Measurements from ENCODE around the gene PIGT.
A peak's percentile ranks its signal among the peaks of the same experiment; 100 is the strongest.

The PIGT gene

GRCh38 chr20:45415822-45416637 lies at the start of gene PIGT:
Gene PIGT (plus strand): TSS chr20:45416141. CDS start chr20:45416157, 16 bp downstream.
- Histone ChIP-seq H3K36me3 (ENCODE audit: control insufficient read depth in 1 of 2, insufficient read depth in 2 of 2, low read length in 2 of 2) (peaks cover 13 to 24% of the 10 kb centered on the region in 2 donors), H3K4me1 (ENCODE audit: control insufficient read depth in 1 of 2, insufficient read depth in 2 of 2, low read length in 2 of 2) (peaks cover 61 to 64% of the 10 kb centered on the region in 2 donors), H3K9me3 (ENCODE audit: control insufficient read depth in 1 of 2, low read length in 2 of 2) (no peaks in the 10 kb centered on the region), H3K9ac (ENCODE audit: low read depth in 1 of 2, low read length in 2 of 2) (peak within 1 kb of the TSS; percentile 88 to 95), H3K27me3 (ENCODE audit: control insufficient read depth in 1 of 2, insufficient read depth in 2 of 2, low read length in 2 of 2) (no peaks in the 10 kb centered on the region), H3K4me3 (ENCODE audit: low read depth in 1 of 2, low read length in 2 of 2) (peak within 1 kb of the TSS; percentile 97 to 99), H3K27ac (ENCODE audit: low read depth, low read length) (peak within 1 kb of the TSS; percentile 58)

GRCh38 chr20:45366192-45366591 lies 49.7 kb upstream of the PIGT start:
- Histone ChIP-seq H3K27me3 (ENCODE audit: control insufficient read depth in 1 of 2, insufficient read depth in 2 of 2, low read length in 2 of 2) (no peaks in the 10 kb centered on the region), H3K9ac (ENCODE audit: low read depth in 1 of 2, low read length in 2 of 2) (no peak overlapping the region), H3K4me3 (ENCODE audit: low read depth in 1 of 2, low read length in 2 of 2) (no peak overlapping the region), H3K27ac (ENCODE audit: low read depth, low read length) (no peak overlapping the region), H3K4me1 (ENCODE audit: control insufficient read depth in 1 of 2, insufficient read depth in 2 of 2, low read length in 2 of 2) (peaks cover 11 to 46% of the 10 kb centered on the region in 2 donors), H3K9me3 (ENCODE audit: control insufficient read depth in 1 of 2, low read length in 2 of 2) (no peaks in the 10 kb centered on the region), H3K36me3 (ENCODE audit: control insufficient read depth in 1 of 2, insufficient read depth in 2 of 2, low read length in 2 of 2) (peaks cover 27 to 35% of the 10 kb centered on the region in 2 donors)

- Histone ChIP-seq H3K4me3 (ENCODE audit: low read depth in 1 of 2, low read length in 2 of 2) (no peak overlapping the region), H3K9ac (ENCODE audit: low read depth in 1 of 2, low read length in 2 of 2) (no peak overlapping the region), H3K36me3 (ENCODE audit: control insufficient read depth in 1 of 2, insufficient read depth in 2 of 2, low read length in 2 of 2) (peaks cover 27 to 35% of the 10 kb centered on the region in 2 donors), H3K9me3 (ENCODE audit: control insufficient read depth in 1 of 2, low read length in 2 of 2) (no peaks in the 10 kb centered on the region), H3K27me3 (ENCODE audit: control insufficient read depth in 1 of 2, insufficient read depth in 2 of 2, low read length in 2 of 2) (no peaks in the 10 kb centered on the region), H3K27ac (ENCODE audit: low read depth, low read length) (no peak overlapping the region), H3K4me1 (ENCODE audit: control insufficient read depth in 1 of 2, insufficient read depth in 2 of 2, low read length in 2 of 2) (peaks cover 15 to 49% of the 10 kb centered on the region in 2 donors)
Observed at GRCh38 chr20:45366631-45367030, 49.3 kb upstream of the PIGT start.

GRCh38 chr20:45367126-45367525 lies 48.8 kb upstream of the PIGT start:
- Histone ChIP-seq H3K9me3 (ENCODE audit: control insufficient read depth in 1 of 2, low read length in 2 of 2) (no peaks in the 10 kb centered on the region), H3K27me3 (ENCODE audit: control insufficient read depth in 1 of 2, insufficient read depth in 2 of 2, low read length in 2 of 2) (no peaks in the 10 kb centered on the region), H3K36me3 (ENCODE audit: control insufficient read depth in 1 of 2, insufficient read depth in 2 of 2, low read length in 2 of 2) (peaks cover 27 to 35% of the 10 kb centered on the region in 2 donors), H3K9ac (ENCODE audit: low read depth in 1 of 2, low read length in 2 of 2) (no peak overlapping the region), H3K27ac (ENCODE audit: low read depth, low read length) (no peak overlapping the region), H3K4me3 (ENCODE audit: low read depth in 1 of 2, low read length in 2 of 2) (no peak overlapping the region), H3K4me1 (ENCODE audit: control insufficient read depth in 1 of 2, insufficient read depth in 2 of 2, low read length in 2 of 2) (peaks cover 15 to 49% of the 10 kb centered on the region in 2 donors)

GRCh38 chr20:45368221-45368980 lies 47.5 kb upstream of the PIGT start:
- peaks cover 27 to 35% of the 10 kb centered on the region in 2 donors for H3K36me3 ChIP-seq (ENCODE audit: control insufficient read depth in 1 of 2, insufficient read depth in 2 of 2, low read length in 2 of 2)
- no peak overlapping the region for H3K9ac ChIP-seq (ENCODE audit: low read depth in 1 of 2, low read length in 2 of 2)
- H3K9me3 ChIP-seq (ENCODE audit: control insufficient read depth in 1 of 2, low read length in 2 of 2): no peaks in the 10 kb centered on the region
- H3K4me3 ChIP-seq (ENCODE audit: low read depth in 1 of 2, low read length in 2 of 2): no peak overlapping the region
- no peak overlapping the region for H3K27ac ChIP-seq (ENCODE audit: low read depth, low read length)
- no peaks in the 10 kb centered on the region for H3K27me3 ChIP-seq (ENCODE audit: control insufficient read depth in 1 of 2, insufficient read depth in 2 of 2, low read length in 2 of 2)
- peaks cover 20 to 60% of the 10 kb centered on the region in 2 donors for H3K4me1 ChIP-seq (ENCODE audit: control insufficient read depth in 1 of 2, insufficient read depth in 2 of 2, low read length in 2 of 2)

- Histone ChIP-seq H3K9me3 (ENCODE audit: control insufficient read depth in 1 of 2, low read length in 2 of 2) (no peaks in the 10 kb centered on the region), H3K4me3 (ENCODE audit: low read depth in 1 of 2, low read length in 2 of 2) (no peak overlapping the region), H3K9ac (ENCODE audit: low read depth in 1 of 2, low read length in 2 of 2) (no peak overlapping the region), H3K27me3 (ENCODE audit: control insufficient read depth in 1 of 2, insufficient read depth in 2 of 2, low read length in 2 of 2) (no peaks in the 10 kb centered on the region), H3K4me1 (ENCODE audit: control insufficient read depth in 1 of 2, insufficient read depth in 2 of 2, low read length in 2 of 2) (peaks cover 13 to 55% of the 10 kb centered on the region in 2 donors), H3K36me3 (ENCODE audit: control insufficient read depth in 1 of 2, insufficient read depth in 2 of 2, low read length in 2 of 2) (peaks cover 27 to 29% of the 10 kb centered on the region in 2 donors), H3K27ac (ENCODE audit: low read depth, low read length) (no peak overlapping the region)
Observed at GRCh38 chr20:45370571-45371160, 45.3 kb upstream of the PIGT start.

GRCh38 chr20:45372241-45372640 lies 43.7 kb upstream of the PIGT start:
- Histone ChIP-seq H3K27me3 (ENCODE audit: control insufficient read depth in 1 of 2, insufficient read depth in 2 of 2, low read length in 2 of 2) (no peaks in the 10 kb centered on the region), H3K36me3 (ENCODE audit: control insufficient read depth in 1 of 2, insufficient read depth in 2 of 2, low read length in 2 of 2) (peaks cover 14 to 15% of the 10 kb centered on the region in 2 donors), H3K4me1 (ENCODE audit: control insufficient read depth in 1 of 2, insufficient read depth in 2 of 2, low read length in 2 of 2) (peaks cover 13 to 51% of the 10 kb centered on the region in 2 donors), H3K4me3 (ENCODE audit: low read depth in 1 of 2, low read length in 2 of 2) (no peak overlapping the region), H3K9me3 (ENCODE audit: control insufficient read depth in 1 of 2, low read length in 2 of 2) (no peaks in the 10 kb centered on the region), H3K27ac (ENCODE audit: low read depth, low read length) (no peak overlapping the region), H3K9ac (ENCODE audit: low read depth in 1 of 2, low read length in 2 of 2) (no peak overlapping the region)

- no peaks in the 10 kb centered on the region for H3K27me3 ChIP-seq (ENCODE audit: control insufficient read depth in 1 of 2, insufficient read depth in 2 of 2, low read length in 2 of 2)
- peak overlapping the region; percentile 48 to 59 for H3K9ac ChIP-seq (ENCODE audit: low read depth in 1 of 2, low read length in 2 of 2)
- H3K4me1 ChIP-seq (ENCODE audit: control insufficient read depth in 1 of 2, insufficient read depth in 2 of 2, low read length in 2 of 2): peaks cover 13 to 46% of the 10 kb centered on the region in 2 donors
- peaks cover 8 to 9% of the 10 kb centered on the region in 2 donors for H3K36me3 ChIP-seq (ENCODE audit: control insufficient read depth in 1 of 2, insufficient read depth in 2 of 2, low read length in 2 of 2)
- no peak overlapping the region for H3K27ac ChIP-seq (ENCODE audit: low read depth, low read length)
- peak overlapping the region; percentile 67 to 82 for H3K4me3 ChIP-seq (ENCODE audit: low read depth in 1 of 2, low read length in 2 of 2)
- H3K9me3 ChIP-seq (ENCODE audit: control insufficient read depth in 1 of 2, low read length in 2 of 2): no peaks in the 10 kb centered on the region
Observed at GRCh38 chr20:45372646-45373352, 43.1 kb upstream of the PIGT start.

GRCh38 chr20:45373353-45374100 lies 42.4 kb upstream of the PIGT start:
- no peaks in the 10 kb centered on the region for H3K9me3 ChIP-seq (ENCODE audit: control insufficient read depth in 1 of 2, low read length in 2 of 2)
- peak overlapping the region; percentile 17 for H3K27ac ChIP-seq (ENCODE audit: low read depth, low read length)
- H3K9ac ChIP-seq (ENCODE audit: low read depth in 1 of 2, low read length in 2 of 2): peak overlapping the region; percentile 48 to 59
- peak overlapping the region; percentile 67 to 82 for H3K4me3 ChIP-seq (ENCODE audit: low read depth in 1 of 2, low read length in 2 of 2)
- H3K4me1 ChIP-seq (ENCODE audit: control insufficient read depth in 1 of 2, insufficient read depth in 2 of 2, low read length in 2 of 2): peaks cover 13 to 41% of the 10 kb centered on the region in 2 donors
- H3K27me3 ChIP-seq (ENCODE audit: control insufficient read depth in 1 of 2, insufficient read depth in 2 of 2, low read length in 2 of 2): no peaks in the 10 kb centered on the region
- peaks cover 2% of the 10 kb centered on the region in 2 donors for H3K36me3 ChIP-seq (ENCODE audit: control insufficient read depth in 1 of 2, insufficient read depth in 2 of 2, low read length in 2 of 2)

Data from duodenal mucosa (tissue), 2 donors.